HG03097 (cell line): ENCODE results near the gene ETV7.

Experiments used
- ATAC-seq: cut with Tn5 transposase; IDR thresholded peaks from one replicate; pipeline ENCODE4 v1.9.1; 2021; ENCODE audit not compliant: unreplicated experiment, low FRiP score

ETV7 gene

GRCh38 chr6:36327226-36327918, 60.1 kb downstream of the ETV7 start:
- ATAC-seq = no peak

- ATAC-seq = no peak
Observed at GRCh38 chr6:36326356-36326995, 61.0 kb downstream of the ETV7 start.

- no peak for ATAC-seq
Observed at GRCh38 chr6:36324715-36325114, 62.8 kb downstream of the ETV7 start.

- ATAC-seq = no peak
Observed at GRCh38 chr6:36324191-36324590, 63.3 kb downstream of the ETV7 start.

DNA sequence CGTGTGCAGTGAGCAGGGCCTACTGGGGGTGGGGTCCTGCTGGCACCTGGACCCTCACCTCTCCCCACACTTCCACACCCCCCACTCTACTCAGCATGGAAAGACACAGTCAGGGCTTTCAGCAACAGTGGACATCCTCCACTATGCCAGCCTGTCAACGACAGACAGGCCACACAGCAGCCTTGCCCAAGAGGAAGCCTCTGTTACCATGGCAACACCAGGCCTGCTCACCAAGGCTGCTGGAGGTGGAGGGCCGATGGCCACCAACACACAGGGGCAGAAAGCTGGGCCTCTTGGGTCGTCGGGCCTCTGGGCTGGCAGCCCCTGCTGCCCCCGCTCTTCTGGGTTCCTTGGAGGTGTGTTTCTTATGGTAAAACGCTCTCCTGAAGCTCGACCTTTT, 64.4 kb downstream of the ETV7 start:
- no peak for ATAC-seq

DNA sequence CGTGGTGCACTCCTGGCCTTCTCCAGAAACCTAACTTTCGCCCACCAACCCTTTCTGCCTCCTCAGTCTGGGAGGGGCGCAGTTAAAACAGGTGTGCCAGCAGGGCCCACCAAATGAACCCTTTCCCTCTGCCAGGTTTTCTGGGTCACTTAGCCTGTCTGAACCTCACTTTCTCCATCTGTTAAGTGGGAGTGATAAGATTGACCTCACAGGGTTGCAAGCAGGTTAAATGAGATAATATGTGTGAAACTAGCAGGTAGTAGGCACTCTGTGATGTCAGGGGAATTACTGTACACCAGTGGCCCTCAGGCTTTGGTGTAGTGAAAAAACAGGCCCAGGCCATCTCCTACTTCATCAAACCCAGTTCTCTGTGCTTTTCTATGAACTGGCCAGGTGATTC, 64.9 kb downstream of the ETV7 start:
- ATAC-seq = no peak

DNA sequence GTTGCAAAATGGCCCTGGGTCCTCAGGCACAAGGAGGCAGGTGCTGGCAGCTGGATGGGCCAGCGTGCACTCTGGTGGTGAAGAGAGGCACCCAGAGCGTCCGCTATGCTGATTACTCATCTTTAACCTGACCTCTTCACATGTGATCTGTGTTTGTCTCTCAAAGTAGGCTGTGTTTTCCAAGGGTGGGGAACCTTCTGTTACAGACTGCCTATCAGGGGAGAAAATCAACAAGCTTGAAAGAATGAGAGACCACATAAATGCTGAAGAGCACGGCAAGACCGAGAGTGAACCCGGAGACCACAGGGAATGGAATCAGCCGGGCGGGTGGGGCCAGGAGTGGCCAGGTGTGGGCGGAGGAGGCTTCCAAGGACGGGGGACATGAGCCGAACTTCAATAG, 67.0 kb downstream of the ETV7 start:
- no peak for ATAC-seq

DNA sequence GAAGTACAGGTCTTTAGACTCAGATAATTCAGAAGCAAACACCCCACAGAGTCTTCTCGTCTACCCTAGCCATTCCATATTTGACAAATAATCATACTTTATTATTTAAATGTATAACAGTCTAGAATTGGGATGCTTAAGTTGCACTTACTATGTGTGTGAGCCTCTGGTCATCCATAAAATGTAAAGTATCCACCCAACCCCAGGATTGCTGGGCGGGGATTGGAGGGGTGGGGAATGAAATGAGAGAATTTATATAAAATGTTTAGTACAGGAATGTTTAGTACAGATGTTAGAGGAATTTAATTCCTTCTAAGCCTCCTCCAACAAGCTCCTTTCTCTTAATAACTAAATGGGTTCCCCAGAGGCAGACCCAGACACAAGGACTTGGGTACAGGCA, 67.6 kb downstream of the ETV7 start:
- ATAC-seq = no peak

DNA sequence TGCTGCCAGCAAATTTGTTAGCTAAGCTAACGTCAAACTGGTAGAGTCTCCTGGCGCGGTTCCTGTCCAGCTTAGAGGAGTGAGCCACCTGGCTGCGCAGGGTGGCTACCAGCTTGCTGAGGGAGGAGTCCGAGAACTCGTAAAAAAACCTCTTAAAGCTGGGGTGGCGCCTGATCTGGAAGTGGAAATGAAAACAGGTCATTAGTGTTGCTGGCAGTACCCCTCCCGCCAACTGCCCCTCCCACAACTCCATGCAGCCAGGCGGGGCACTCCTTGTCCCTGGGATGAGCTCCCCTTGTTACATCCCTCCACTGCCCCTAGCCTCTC, 68.1 kb downstream of the ETV7 start:
- no peak for ATAC-seq

DNA sequence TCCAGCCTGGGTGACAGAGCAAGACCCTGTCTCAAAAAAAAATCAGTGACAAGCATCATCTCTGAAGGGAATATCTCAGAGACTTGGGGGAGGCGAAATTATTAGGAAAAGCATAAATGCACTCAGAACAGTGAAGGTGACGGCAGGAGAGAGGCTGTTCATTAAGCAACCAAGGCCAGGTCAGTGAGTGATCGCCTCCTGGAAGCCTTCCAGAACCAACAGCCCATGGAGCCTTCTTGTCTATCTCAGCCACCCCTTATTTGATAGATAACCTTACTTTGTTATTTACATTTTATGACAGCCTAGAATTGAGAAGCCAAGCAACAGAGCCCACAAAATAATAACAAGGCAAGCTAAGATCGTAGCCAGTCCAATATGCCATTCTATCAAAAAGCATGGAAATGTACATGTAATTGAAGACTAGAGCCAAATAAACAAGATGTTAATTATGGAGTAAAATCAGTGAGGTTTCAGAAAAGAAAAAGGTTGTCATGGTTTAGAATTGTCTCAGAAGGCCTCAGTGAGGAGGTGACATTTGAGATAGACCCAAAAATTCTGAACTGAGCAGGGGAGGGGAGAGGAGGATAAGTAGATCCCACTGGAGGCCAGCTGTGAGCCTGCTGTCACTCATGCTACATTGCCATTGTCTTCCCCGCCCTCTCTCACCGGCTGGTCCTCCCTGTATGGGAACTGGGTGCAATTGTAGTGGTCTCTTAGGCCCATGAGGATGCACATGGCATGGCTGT, 68.6 kb downstream of the ETV7 start:
- no peak for ATAC-seq

DNA sequence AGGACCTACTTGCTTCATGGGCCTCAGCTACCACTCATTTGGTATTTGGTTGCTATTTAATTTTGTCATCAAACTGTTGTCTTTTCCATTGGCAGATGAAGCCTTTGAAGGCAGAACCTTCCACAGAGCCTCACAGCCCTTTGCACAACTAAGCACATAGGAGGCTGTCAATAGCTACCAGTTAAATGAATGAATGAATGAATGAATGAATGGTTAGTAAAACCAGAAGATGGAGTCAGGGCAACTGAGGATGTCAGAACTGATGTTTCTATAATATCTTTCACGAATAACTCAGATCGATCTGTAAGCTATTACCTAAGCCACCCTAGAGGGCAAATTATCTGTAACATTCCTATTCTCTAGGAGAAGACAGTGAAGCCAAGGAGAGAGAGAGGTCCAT, 69.8 kb downstream of the ETV7 start:
- ATAC-seq = no peak
